Renal pelvis (tissue), 4 donors: Measurements from ENCODE around the gene CERS6. TPM values are rescaled to one million over a fixed set of nuclear protein-coding genes. Genes with fewer than 3 reads are reported as not detected.
"Not testable (repeated sequence)": the region's sequence is repeated elsewhere in the genome, so short reads cannot be mapped to it uniquely, and the experiment has no call there.

ENCODE experiments used
- DNase-seq: peaks from one replicate; pipeline ENCODE4 v3.0.0-alpha.2; 2013
- polyA plus RNA-seq, 3 donors: library from polyadenylated mRNA; unstranded; fragments of 120-200 nt; gene quantifications; one replicate each; pipeline ENCODE4 v1.2.1, GENCODE V29; 2013; ENCODE audit not compliant: insufficient read length in 3 of 3

The CERS6 gene
- polyA plus RNA-seq, 3 donors = 41.8 to 44.3 (median 43.9) TPM

GRCh38 chr2:168462543-168463045, 6.5 kb downstream of the CERS6 start:
- no peak for DNase-seq

- DNase-seq = no peak
Measured at GRCh38 chr2:168465594-168465993, 9.5 kb downstream of the CERS6 start.

GRCh38 chr2:168466190-168466737, 10.2 kb downstream of the CERS6 start:
- no peak for DNase-seq

GRCh38 chr2:168466834-168467565, 10.9 kb downstream of the CERS6 start:
- DNase-seq = no peak

GRCh38 chr2:168467729-168468128, 11.7 kb downstream of the CERS6 start:
- DNase-seq = no peak

GRCh38 chr2:168468354-168468753, 12.3 kb downstream of the CERS6 start:
- DNase-seq = no peak

GRCh38 chr2:168469281-168469988, 13.4 kb downstream of the CERS6 start:
- DNase-seq = no peak

GRCh38 chr2:168470320-168471162, 14.5 kb downstream of the CERS6 start:
- peak; percentile 68 for DNase-seq

GRCh38 chr2:168471163-168471475, 15.0 kb downstream of the CERS6 start:
- DNase-seq = no peak

GRCh38 chr2:168475636-168476035, 19.6 kb downstream of the CERS6 start:
- no peak for DNase-seq

GRCh38 chr2:168478206-168478605, 22.1 kb downstream of the CERS6 start:
- DNase-seq = no peak

GRCh38 chr2:168480356-168480755, 24.3 kb downstream of the CERS6 start:
- no peak for DNase-seq

GRCh38 chr2:168480825-168481585, 24.9 kb downstream of the CERS6 start:
- DNase-seq = no peak

GRCh38 chr2:168482269-168482668, 26.2 kb downstream of the CERS6 start:
- no peak for DNase-seq

- DNase-seq = no peak
Measured at GRCh38 chr2:168482952-168483831, 27.1 kb downstream of the CERS6 start.

GRCh38 chr2:168486477-168486876, 30.4 kb downstream of the CERS6 start:
- no peak for DNase-seq

- no peak for DNase-seq
Measured at GRCh38 chr2:168490015-168490874, 34.2 kb downstream of the CERS6 start.

GRCh38 chr2:168490946-168491605, 35.0 kb downstream of the CERS6 start:
- DNase-seq = no peak

GRCh38 chr2:168491728-168492127, 35.7 kb downstream of the CERS6 start:
- not testable (repeated sequence) for DNase-seq
